ENCODE measurements around the gene MRPL33. TPM values are rescaled to one million over a fixed set of nuclear protein-coding genes. Genes with fewer than 3 reads are reported as not detected.

MRPL33 gene
- total and polyA plus RNA-seq, 2 of the 13 experiments (the other 11 are each of a cell fraction or from before 2014, with no cell fraction given): 69.7 to 218 TPM

GRCh38 chr2:27754138-27754588 is 17.4 kb upstream of the MRPL33 start:
- peaks cover 6% of the 10 kb centered on the region for H3K9me3 ChIP-seq (ENCODE audit: low read length)
- ChIA-PET POLR2A (interaction anchor here (0.9 to 16.2 kb wide), 16 partner anchors 11 to 642 kb away, joined by 3 to 248 read pairs (median 9); partner anchors contain the start of genes BABAM2, FOSL2, MRPL33 and RBKS), CTCF (ENCODE audit: low intra/inter-chr PET ratio, low total read pairs) (interaction anchor here (0.8 to 1.8 kb wide), 5 partner anchors 31 to 698 kb away, joined by 3 to 10 read pairs (median 4); no protein-coding TSS in a partner anchor)
- in situ Hi-C loops (cut with HindIII; ENCODE audit: extremely low pct_ligation_motif_present, low pct_unique_long_range_greater_than_20kb): loop anchor here (5.0 to 10.0 kb wide), 2 partner anchors 47 to 641 kb away; partner anchors contain the start of gene FOSL2
- intact Hi-C loops (cut with micrococcal nuclease; ENCODE audit: unreplicated experiment): loop anchor here (5.0 kb wide), 1 partner anchor 138 kb away; the partner anchor contains the start of genes BABAM2 and RBKS
- H3K9ac ChIP-seq (ENCODE audit: insufficient read depth, low read depth, low read length): peak overlapping the region; percentile 83; the same call in 1 of the 2 replicates
- peaks cover 3% of the 10 kb centered on the region; the same call in 1 of the 2 replicates for H4K20me1 ChIP-seq (ENCODE audit: insufficient read depth, low read length)
- peaks cover 62% of the 10 kb centered on the region for H3K4me1 ChIP-seq (ENCODE audit: insufficient read depth, low read length)
- no peaks in the 10 kb centered on the region; a peak in 1 of 5 replicates for H3K36me3 ChIP-seq (replicated peaks in 1 of 2; ENCODE audit: control insufficient read depth in 1 of 2, insufficient read depth in 2 of 2, low read length in 2 of 2)
- H3K27ac ChIP-seq (ENCODE audit: extremely low read length, insufficient read depth, low read length): no peak overlapping the region
- H3K27me3 ChIP-seq (ENCODE audit: control insufficient read depth in 1 of 2, insufficient read depth in 2 of 2, low read length in 2 of 2): no peaks in the 10 kb centered on the region
- peak overlapping the region; percentile 82 to 90 (median 89) for H3K4me3 ChIP-seq (replicated peaks in 1 of 3; ENCODE audit: insufficient read depth in 1 of 3, low read depth in 2 of 3, low read length in 3 of 3)
- DNase-seq (ENCODE audit: low spot score): peak; percentile 79
- ATAC-seq: peak; percentile 86
- H3K79me2 ChIP-seq (ENCODE audit: insufficient read depth, low read length): peaks cover 18% of the 10 kb centered on the region
- BruUV-seq (replicated peaks): no TSS peak
- WGBS (ENCODE audit: low lambda C conversion rate): 13% methylated on average over 4 of the region's 4 CpGs
- peak; percentile 71 for FAIRE-seq
- H3K4me2 ChIP-seq (ENCODE audit: low read depth, low read length): peak overlapping the region; percentile 96
- no peak overlapping the region for H2AFZ ChIP-seq (ENCODE audit: low read length)
- TF ChIP-seq FOXK1 (CRISPR knock-in tag; IDR thresholded peaks at IDR 0.05; ENCODE audit: borderline replicate concordance, low read depth) (peak; percentile 43; the same call in 1 of the 2 replicates), ZNF563 (CRISPR knock-in tag; IDR thresholded peaks at IDR 0.05) (peak; percentile 40; the same call in 1 of the 2 replicates), FOXA1 (IDR thresholded peaks at IDR 0.05) (no peak), FOXA1 (CRISPR knock-in tag; IDR thresholded peaks at IDR 0.05) (peak; percentile 51; the same call in 1 of the 2 replicates), GTF2F1 (IDR thresholded peaks at IDR 0.05; ENCODE audit: low read length) (0 out of 2 replicates have a peak, but pooled peaks have one; percentile 48), KDM2A (CRISPR knock-in tag; IDR thresholded peaks at IDR 0.05; ENCODE audit: borderline replicate concordance, low read depth) (peak; percentile 73; the same call in 1 of the 2 replicates), TARDBP (CRISPR knock-in tag; IDR thresholded peaks at IDR 0.05) (0 out of 2 replicates have a peak, but pooled peaks have one; percentile 36), NR2C2 (CRISPR knock-in tag; IDR thresholded peaks at IDR 0.05; ENCODE audit: borderline replicate concordance) (peak; percentile 57; the same call in 1 of the 2 replicates), FOXM1 (CRISPR knock-in tag; IDR thresholded peaks at IDR 0.05) (no peak), ELF1 (CRISPR knock-in tag; IDR thresholded peaks at IDR 0.05) (0 out of 2 replicates have a peak, but pooled peaks have one; percentile 27), SP5 (CRISPR knock-in tag; IDR thresholded peaks at IDR 0.05; ENCODE audit: borderline replicate concordance, low read depth) (peak; percentile 54; the same call in 1 of the 2 replicates), ZNF792 (CRISPR knock-in tag; IDR thresholded peaks at IDR 0.05) (peak; percentile 47; the same call in 1 of the 2 replicates), XRCC5 (optimal IDR thresholded peaks at IDR 0.05; ENCODE audit: low read length) (peak; percentile 68), ZNF619 (CRISPR knock-in tag; IDR thresholded peaks at IDR 0.05) (no peak), ZFY (CRISPR knock-in tag; IDR thresholded peaks at IDR 0.05) (peak; percentile 16; the same call in 1 of the 2 replicates), POGZ (CRISPR knock-in tag; IDR thresholded peaks at IDR 0.05) (peak; percentile 11; the same call in 1 of the 2 replicates), ZNF569 (CRISPR knock-in tag; IDR thresholded peaks at IDR 0.05; ENCODE audit: borderline replicate concordance) (no peak), TMF1 (CRISPR knock-in tag; IDR thresholded peaks at IDR 0.05; ENCODE audit: low read depth) (no peak), HOXD1 (CRISPR knock-in tag; IDR thresholded peaks at IDR 0.05) (no peak), ZNF724P (CRISPR knock-in tag; IDR thresholded peaks at IDR 0.05; ENCODE audit: borderline replicate concordance) (peak; percentile 62; the same call in 1 of the 2 replicates), ASH2L (IDR thresholded peaks at IDR 0.05; ENCODE audit: insufficient read length, low read depth, low read length) (no peak), ZNF317 (CRISPR knock-in tag; IDR thresholded peaks at IDR 0.05) (0 out of 2 replicates have a peak, but pooled peaks have one; percentile 19), ZNF674 (CRISPR knock-in tag; IDR thresholded peaks at IDR 0.05; ENCODE audit: low read depth) (no peak)
- TF ChIP-seq, protein P1, sequence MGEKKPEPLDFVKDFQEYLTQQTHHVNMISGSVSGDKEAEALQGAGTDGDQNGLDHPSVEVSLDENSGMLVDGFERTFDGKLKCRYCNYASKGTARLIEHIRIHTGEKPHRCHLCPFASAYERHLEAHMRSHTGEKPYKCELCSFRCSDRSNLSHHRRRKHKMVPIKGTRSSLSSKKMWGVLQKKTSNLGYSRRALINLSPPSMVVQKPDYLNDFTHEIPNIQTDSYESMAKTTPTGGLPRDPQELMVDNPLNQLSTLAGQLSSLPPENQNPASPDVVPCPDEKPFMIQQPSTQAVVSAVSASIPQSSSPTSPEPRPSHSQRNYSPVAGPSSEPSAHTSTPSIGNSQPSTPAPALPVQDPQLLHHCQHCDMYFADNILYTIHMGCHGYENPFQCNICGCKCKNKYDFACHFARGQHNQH (CRISPR knock-in tag; IDR thresholded peaks at IDR 0.05): peak; percentile 78; the same call in 1 of the 2 replicates
- TF ChIP-seq, protein P2, sequence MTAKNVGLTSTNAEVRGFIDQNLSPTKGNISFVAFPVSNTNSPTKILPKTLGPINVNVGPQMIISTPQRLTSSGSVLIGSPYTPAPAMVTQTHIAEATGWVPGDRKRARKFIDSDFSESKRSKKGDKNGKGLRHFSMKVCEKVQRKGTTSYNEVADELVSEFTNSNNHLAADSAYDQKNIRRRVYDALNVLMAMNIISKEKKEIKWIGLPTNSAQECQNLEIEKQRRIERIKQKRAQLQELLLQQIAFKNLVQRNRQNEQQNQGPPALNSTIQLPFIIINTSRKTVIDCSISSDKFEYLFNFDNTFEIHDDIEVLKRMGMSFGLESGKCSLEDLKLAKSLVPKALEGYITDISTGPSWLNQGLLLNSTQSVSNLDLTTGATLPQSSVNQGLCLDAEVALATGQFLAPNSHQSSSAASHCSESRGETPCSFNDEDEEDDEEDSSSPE (CRISPR knock-in tag; IDR thresholded peaks at IDR 0.05): peak; percentile 33; the same call in 1 of the 2 replicates
